Measurements from ENCODE around the gene DERL3. TPM values are rescaled to one million over a fixed set of nuclear protein-coding genes. Genes with fewer than 3 reads are reported as not detected.

Gene DERL3
- total and polyA plus RNA-seq, 7 donors = 0.28 to 18.3 (median 1.8) TPM; not detected in 2

- Histone ChIP-seq H3K4me3 (no peak overlapping the region), H3K27me3 (no peaks in the 10 kb centered on the region), H3K36me3 (peaks cover 40 to 90% (median 52%) of the 10 kb centered on the region in 4 donors), H3K27ac (no peak overlapping the region), H3K9me3 (no peaks in the 10 kb centered on the region), H3K4me1 (no peaks in the 10 kb centered on the region)
- 79 to 95% methylated on average over 18 of the region's 18 CpGs for WGBS, 2 donors
- intact Hi-C loops (cut with DNase I) = no loop called here
- DNase-seq = no peak
- TF ChIP-seq, protein P1, sequence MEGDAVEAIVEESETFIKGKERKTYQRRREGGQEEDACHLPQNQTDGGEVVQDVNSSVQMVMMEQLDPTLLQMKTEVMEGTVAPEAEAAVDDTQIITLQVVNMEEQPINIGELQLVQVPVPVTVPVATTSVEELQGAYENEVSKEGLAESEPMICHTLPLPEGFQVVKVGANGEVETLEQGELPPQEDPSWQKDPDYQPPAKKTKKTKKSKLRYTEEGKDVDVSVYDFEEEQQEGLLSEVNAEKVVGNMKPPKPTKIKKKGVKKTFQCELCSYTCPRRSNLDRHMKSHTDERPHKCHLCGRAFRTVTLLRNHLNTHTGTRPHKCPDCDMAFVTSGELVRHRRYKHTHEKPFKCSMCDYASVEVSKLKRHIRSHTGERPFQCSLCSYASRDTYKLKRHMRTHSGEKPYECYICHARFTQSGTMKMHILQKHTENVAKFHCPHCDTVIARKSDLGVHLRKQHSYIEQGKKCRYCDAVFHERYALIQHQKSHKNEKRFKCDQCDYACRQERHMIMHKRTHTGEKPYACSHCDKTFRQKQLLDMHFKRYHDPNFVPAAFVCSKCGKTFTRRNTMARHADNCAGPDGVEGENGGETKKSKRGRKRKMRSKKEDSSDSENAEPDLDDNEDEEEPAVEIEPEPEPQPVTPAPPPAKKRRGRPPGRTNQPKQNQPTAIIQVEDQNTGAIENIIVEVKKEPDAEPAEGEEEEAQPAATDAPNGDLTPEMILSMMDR (IDR thresholded peaks at IDR 0.05) = no peak
- no peak for TF ChIP-seq POLR2A (IDR thresholded peaks at IDR 0.05)
- TF ChIP-seq EP300 (IDR thresholded peaks at IDR 0.05) = no peak
- TF ChIP-seq POLR2AphosphoS5 (IDR thresholded peaks at IDR 0.05) = no peak
These were observed 38.2 kb downstream of the DERL3 start for GRCh38 chr22:23800297-23801237.

DNA sequence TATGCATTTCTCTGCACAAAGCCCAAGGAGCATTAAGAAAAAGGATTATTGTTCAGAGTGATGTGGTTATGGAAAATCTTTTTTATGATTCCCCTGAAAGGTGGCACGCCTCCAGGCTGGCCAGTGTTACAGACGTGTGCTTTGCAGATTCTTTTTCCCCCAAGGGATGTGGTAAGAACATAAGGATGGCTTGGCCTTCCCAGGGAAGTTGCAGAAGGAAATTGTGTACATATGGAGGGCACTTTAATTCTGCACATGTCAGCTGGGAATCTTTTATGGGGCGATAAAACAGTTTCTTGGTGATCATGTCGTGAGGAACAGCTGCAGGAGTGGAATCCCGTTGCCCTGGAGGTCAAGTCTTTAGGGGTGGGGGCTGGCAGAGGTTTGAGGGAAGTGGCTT, 42.3 kb downstream of the DERL3 start:
- no peak for DNase-seq
- H3K36me3 ChIP-seq = peaks cover 18 to 86% (median 49%) of the 10 kb centered on the region in 4 donors

GRCh38 chr22:23793326-23793725, 45.5 kb downstream of the DERL3 start:
- TF ChIP-seq POLR2A (IDR thresholded peaks at IDR 0.05) (no peak), POLR2AphosphoS5 (IDR thresholded peaks at IDR 0.05) (no peak), EP300 (IDR thresholded peaks at IDR 0.05) (no peak)
- TF ChIP-seq, protein P1 (IDR thresholded peaks at IDR 0.05) = no peak
- intact Hi-C loops (cut with DNase I) = no loop called here
- Histone ChIP-seq H3K4me3 (no peak overlapping the region), H3K36me3 (peaks cover 4 to 55% (median 34%) of the 10 kb centered on the region in 4 donors), H3K9me3 (no peaks in the 10 kb centered on the region), H3K4me1 (peaks cover 0 to 40% (median 30%) of the 10 kb centered on the region in 4 donors), H3K27me3 (no peaks in the 10 kb centered on the region), H3K27ac (no peak overlapping the region)
- 89 to 94% methylated on average over 8 of the region's 8 CpGs for WGBS, 2 donors
- no peak for DNase-seq

More for the DNA sequence above, 42.3 kb downstream of the DERL3 start:
- H3K4me3 ChIP-seq = no peak overlapping the region
- no peak overlapping the region for H3K27ac ChIP-seq
- H3K4me1 ChIP-seq = peaks cover 0 to 8% (median 6%) of the 10 kb centered on the region in 4 donors
- no peaks in the 10 kb centered on the region for H3K27me3 ChIP-seq
- WGBS, 2 donors = 51 to 60% methylated on average over 5 of the region's 5 CpGs
- TF ChIP-seq, protein P1 (IDR thresholded peaks at IDR 0.05) = no peak
- TF ChIP-seq POLR2A (IDR thresholded peaks at IDR 0.05) = no peak
- no peak for TF ChIP-seq EP300 (IDR thresholded peaks at IDR 0.05)
- TF ChIP-seq POLR2AphosphoS5 (IDR thresholded peaks at IDR 0.05) = no peak
- no peaks in the 10 kb centered on the region for H3K9me3 ChIP-seq
- intact Hi-C loops (cut with DNase I) = no loop called here

DNA sequence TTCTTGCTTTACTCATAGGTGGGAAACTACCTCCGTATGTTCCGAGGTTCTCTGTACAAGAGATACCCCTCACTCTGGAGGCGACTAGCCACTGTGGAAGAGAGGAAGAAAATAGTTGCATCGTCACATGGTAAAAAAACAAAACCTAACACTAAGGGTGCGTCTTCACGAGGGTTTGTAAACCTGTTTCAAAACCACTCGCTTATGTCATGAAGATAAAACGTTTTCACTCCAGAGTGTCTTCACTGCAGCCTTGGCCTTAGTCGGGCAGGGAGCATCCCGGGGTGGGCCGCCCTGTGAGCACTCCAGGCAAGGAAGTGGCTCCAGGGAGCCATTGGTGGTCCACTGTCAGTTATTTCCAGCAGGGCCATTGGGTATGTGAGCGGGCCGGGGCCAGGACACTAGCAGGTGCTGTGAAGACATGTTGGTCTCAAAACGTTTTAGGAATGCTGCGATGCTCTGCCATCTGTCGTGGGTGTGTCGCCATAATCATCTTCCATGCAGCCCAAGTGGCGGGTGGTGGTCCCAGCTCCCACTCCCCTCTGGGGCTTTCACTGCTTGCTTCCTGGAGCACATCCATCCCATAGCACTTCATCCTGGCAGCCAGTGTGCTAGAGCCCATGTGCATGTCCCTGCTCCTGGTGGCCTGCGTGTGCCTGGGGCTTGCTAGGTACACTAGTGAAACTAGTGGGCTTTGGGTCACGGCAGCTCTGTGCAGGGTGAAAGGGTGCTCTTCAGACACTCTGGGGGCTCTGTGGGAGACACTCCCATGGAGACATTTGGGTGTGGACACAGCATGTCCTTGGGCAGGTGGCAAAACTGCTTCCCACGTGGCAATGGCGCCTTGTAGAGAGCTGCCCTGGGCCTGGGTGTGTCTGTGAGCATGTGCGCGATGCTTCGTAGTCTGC, 46.8 kb downstream of the DERL3 start:
- Histone ChIP-seq H3K27me3 (no peaks in the 10 kb centered on the region), H3K4me3 (no peak overlapping the region), H3K9me3 (no peaks in the 10 kb centered on the region), H3K4me1 (peaks cover 0 to 49% (median 39%) of the 10 kb centered on the region in 4 donors), H3K36me3 (peaks cover 4 to 47% (median 30%) of the 10 kb centered on the region in 4 donors), H3K27ac (peak overlapping the region in 3 of 4 donors; percentile 58 to 76 (median 66))
- TF ChIP-seq, protein P1 (IDR thresholded peaks at IDR 0.05) = no peak
- TF ChIP-seq POLR2AphosphoS5 (IDR thresholded peaks at IDR 0.05) (no peak), POLR2A (IDR thresholded peaks at IDR 0.05) (no peak)
- WGBS, 2 donors = 74 to 82% methylated on average over 25 of the region's 25 CpGs
- no peak for DNase-seq
- intact Hi-C loops (cut with DNase I) = no loop called here
